ENCODE results near the gene PNLIPRP1. TPM values are rescaled to one million over a fixed set of nuclear protein-coding genes. Genes with fewer than 3 reads are reported as not detected.

Gene PNLIPRP1
- polyA plus RNA-seq, 3 donors = 0.04 TPM; not detected in 2

DNA sequence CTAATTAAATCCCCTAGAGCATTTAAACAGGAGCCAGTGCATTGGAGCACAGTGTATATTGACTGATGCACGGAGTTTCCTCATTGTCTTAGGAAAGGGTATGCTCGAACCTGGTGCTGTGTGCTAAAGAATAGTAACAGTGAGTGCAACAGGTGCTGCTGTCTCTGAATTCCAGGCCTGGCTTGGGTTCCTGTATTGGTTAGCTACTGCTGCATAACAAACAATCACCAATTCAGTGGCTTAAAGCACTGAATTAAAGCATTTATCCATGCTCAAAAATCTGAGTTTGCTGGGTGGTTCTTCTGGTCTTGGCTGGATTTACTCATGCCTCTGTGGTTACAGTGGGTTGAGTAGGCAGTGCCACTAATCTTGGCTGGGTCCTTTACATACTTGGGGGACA is 1.8 kb upstream of the PNLIPRP1 start:
- Histone ChIP-seq H3K4me2 (replicated peaks; ENCODE audit: extremely low read depth, low read length, poor library complexity, severe bottlenecking) (no peak overlapping the region), H3K9me3 (replicated peaks in 1 of 2; ENCODE audit: control insufficient read depth in 1 of 2, insufficient read depth in 1 of 2, low read length in 2 of 2) (no peaks in the 10 kb centered on the region), H3K27ac (ENCODE audit: low read depth in 1 of 2, low read length in 2 of 2) (no peak overlapping the region), H3K4me1 (ENCODE audit: control insufficient read depth in 1 of 2, insufficient read depth in 2 of 2, low read length in 2 of 2) (no peaks in the 10 kb centered on the region), H2AFZ (ENCODE audit: insufficient read depth, low read depth, low read length, poor library complexity, severe bottlenecking) (no peak overlapping the region), H3K79me2 (ENCODE audit: insufficient read depth, low read length) (no peaks in the 10 kb centered on the region), H3K4me3 (replicated peaks in 1 of 3; ENCODE audit: low read depth in 2 of 3, low read length in 3 of 3) (no peak overlapping the region), H3K9ac (ENCODE audit: insufficient read depth, low read length, poor library complexity, severe bottlenecking) (no peak overlapping the region), H3K36me3 (replicated peaks in 1 of 2; ENCODE audit: control insufficient read depth in 1 of 2, insufficient read depth in 2 of 2, low read length in 2 of 2) (no peaks in the 10 kb centered on the region), H4K20me1 (ENCODE audit: insufficient read depth, low read length) (no peaks in the 10 kb centered on the region), H3K27me3 (ENCODE audit: control insufficient read depth in 2 of 2, insufficient read depth in 2 of 2, low read length in 2 of 2) (no peaks in the 10 kb centered on the region)
- TF ChIP-seq, protein P1, sequence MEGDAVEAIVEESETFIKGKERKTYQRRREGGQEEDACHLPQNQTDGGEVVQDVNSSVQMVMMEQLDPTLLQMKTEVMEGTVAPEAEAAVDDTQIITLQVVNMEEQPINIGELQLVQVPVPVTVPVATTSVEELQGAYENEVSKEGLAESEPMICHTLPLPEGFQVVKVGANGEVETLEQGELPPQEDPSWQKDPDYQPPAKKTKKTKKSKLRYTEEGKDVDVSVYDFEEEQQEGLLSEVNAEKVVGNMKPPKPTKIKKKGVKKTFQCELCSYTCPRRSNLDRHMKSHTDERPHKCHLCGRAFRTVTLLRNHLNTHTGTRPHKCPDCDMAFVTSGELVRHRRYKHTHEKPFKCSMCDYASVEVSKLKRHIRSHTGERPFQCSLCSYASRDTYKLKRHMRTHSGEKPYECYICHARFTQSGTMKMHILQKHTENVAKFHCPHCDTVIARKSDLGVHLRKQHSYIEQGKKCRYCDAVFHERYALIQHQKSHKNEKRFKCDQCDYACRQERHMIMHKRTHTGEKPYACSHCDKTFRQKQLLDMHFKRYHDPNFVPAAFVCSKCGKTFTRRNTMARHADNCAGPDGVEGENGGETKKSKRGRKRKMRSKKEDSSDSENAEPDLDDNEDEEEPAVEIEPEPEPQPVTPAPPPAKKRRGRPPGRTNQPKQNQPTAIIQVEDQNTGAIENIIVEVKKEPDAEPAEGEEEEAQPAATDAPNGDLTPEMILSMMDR (IDR thresholded peaks at IDR 0.05) = no peak
- peaks cover 0 to 3% (median 2%) of the 10 kb centered on the region in 7 donors for H3K9me3 Mint-ChIP-seq
- H3K36me3 Mint-ChIP-seq = no peaks in the 10 kb centered on the region
- no peaks in the 10 kb centered on the region for H3K4me1 Mint-ChIP-seq
- DNase-seq = no peak
- WGBS (ENCODE audit: insufficient coverage) = no CpG with 5 or more reads among the region's 2 CpGs
- H3K27ac Mint-ChIP-seq = no peak overlapping the region
- intact Hi-C loops (cut with micrococcal nuclease) = no loop called here
- no peak overlapping the region for H3K4me3 Mint-ChIP-seq
- H3K27me3 Mint-ChIP-seq (ENCODE audit: low read depth in 3 of 3) = peaks cover 0 to 5% (median 0%) of the 10 kb centered on the region in 3 donors

DNA sequence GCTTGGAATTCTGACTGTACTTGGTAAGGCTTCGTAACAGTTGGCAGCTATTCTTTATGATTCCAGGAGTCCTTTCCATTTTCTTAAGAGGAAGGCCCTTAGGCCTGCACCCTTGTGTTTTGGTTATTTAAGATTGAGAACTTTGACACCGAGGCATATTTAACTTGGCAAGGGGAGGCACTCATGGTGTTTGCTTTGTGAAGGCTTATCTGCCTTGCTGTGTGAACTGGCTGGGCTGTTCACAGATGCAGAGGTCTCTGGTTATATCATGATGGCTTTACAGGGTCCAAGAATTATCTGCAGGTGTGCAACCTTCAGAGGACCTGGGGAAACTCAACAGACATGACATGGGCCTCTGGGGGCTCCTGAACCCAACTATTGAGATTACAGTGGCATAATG is 833 bp upstream of the PNLIPRP1 start:
- no peaks in the 10 kb centered on the region for H3K36me3 Mint-ChIP-seq

More for the DNA sequence above, 833 bp upstream of the PNLIPRP1 start:
- Mint-ChIP-seq H3K9me3 (peaks cover 0 to 3% (median 2%) of the 10 kb centered on the region in 7 donors), H3K4me1 (no peaks in the 10 kb centered on the region), H3K27ac (no peak overlapping the region), H3K4me3 (no peak overlapping the region), H3K27me3 (ENCODE audit: low read depth in 3 of 3) (peaks cover 0 to 5% (median 0%) of the 10 kb centered on the region in 3 donors)
- no peak overlapping the region for H3K4me3 ChIP-seq (replicated peaks in 1 of 3; ENCODE audit: low read depth in 2 of 3, low read length in 3 of 3)
- no peak overlapping the region for H3K9ac ChIP-seq (ENCODE audit: insufficient read depth, low read length, poor library complexity, severe bottlenecking)
- no peak overlapping the region for H3K4me2 ChIP-seq (replicated peaks; ENCODE audit: extremely low read depth, low read length, poor library complexity, severe bottlenecking)
- H3K4me1 ChIP-seq (ENCODE audit: control insufficient read depth in 1 of 2, insufficient read depth in 2 of 2, low read length in 2 of 2) = no peaks in the 10 kb centered on the region
- DNase-seq = no peak
- intact Hi-C loops (cut with micrococcal nuclease) = no loop called here
- H3K36me3 ChIP-seq (replicated peaks in 1 of 2; ENCODE audit: control insufficient read depth in 1 of 2, insufficient read depth in 2 of 2, low read length in 2 of 2) = no peaks in the 10 kb centered on the region
- H3K27ac ChIP-seq (ENCODE audit: low read depth in 1 of 2, low read length in 2 of 2) = no peak overlapping the region
- no peaks in the 10 kb centered on the region for H3K27me3 ChIP-seq (ENCODE audit: control insufficient read depth in 2 of 2, insufficient read depth in 2 of 2, low read length in 2 of 2)
- H3K79me2 ChIP-seq (ENCODE audit: insufficient read depth, low read length) = no peaks in the 10 kb centered on the region
- TF ChIP-seq, protein P1 (IDR thresholded peaks at IDR 0.05) = no peak
- 93% methylated on average over 2 of the region's 2 CpGs for WGBS (ENCODE audit: insufficient coverage)
- H4K20me1 ChIP-seq (ENCODE audit: insufficient read depth, low read length) = no peaks in the 10 kb centered on the region
- no peak overlapping the region for H2AFZ ChIP-seq (ENCODE audit: insufficient read depth, low read depth, low read length, poor library complexity, severe bottlenecking)
- no peaks in the 10 kb centered on the region for H3K9me3 ChIP-seq (replicated peaks in 1 of 2; ENCODE audit: control insufficient read depth in 1 of 2, insufficient read depth in 1 of 2, low read length in 2 of 2)
